GM12875 (cell line): Measurements from ENCODE around the gene SH3GLB2.

Experiments used
- H3K4me3 ChIP-seq: one replicate; pipeline ENCODE4 v1.5.1; 2011; ENCODE audit warnings: low read depth, low read length, control low read depth
- TF ChIP-seq, protein P1 (sequence below): IDR thresholded peaks from 2 replicates; pipeline ENCODE4 v1.5.1; 2011; ENCODE audit warnings: low read depth, mild to moderate bottlenecking, control low read depth, inconsistent platforms, low read length, moderate library complexity, borderline replicate concordance; ENCODE audit not compliant: insufficient read depth

The SH3GLB2 gene

GRCh38 chr9:129071526-129072126 lies 43.5 kb upstream of the SH3GLB2 start:
- H3K4me3 ChIP-seq = no peak overlapping the region
- TF ChIP-seq, protein P1, sequence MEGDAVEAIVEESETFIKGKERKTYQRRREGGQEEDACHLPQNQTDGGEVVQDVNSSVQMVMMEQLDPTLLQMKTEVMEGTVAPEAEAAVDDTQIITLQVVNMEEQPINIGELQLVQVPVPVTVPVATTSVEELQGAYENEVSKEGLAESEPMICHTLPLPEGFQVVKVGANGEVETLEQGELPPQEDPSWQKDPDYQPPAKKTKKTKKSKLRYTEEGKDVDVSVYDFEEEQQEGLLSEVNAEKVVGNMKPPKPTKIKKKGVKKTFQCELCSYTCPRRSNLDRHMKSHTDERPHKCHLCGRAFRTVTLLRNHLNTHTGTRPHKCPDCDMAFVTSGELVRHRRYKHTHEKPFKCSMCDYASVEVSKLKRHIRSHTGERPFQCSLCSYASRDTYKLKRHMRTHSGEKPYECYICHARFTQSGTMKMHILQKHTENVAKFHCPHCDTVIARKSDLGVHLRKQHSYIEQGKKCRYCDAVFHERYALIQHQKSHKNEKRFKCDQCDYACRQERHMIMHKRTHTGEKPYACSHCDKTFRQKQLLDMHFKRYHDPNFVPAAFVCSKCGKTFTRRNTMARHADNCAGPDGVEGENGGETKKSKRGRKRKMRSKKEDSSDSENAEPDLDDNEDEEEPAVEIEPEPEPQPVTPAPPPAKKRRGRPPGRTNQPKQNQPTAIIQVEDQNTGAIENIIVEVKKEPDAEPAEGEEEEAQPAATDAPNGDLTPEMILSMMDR = no peak

GRCh38 chr9:129070696-129071525 lies 42.8 kb upstream of the SH3GLB2 start:
- TF ChIP-seq, protein P1 = no peak
- no peak overlapping the region for H3K4me3 ChIP-seq

DNA sequence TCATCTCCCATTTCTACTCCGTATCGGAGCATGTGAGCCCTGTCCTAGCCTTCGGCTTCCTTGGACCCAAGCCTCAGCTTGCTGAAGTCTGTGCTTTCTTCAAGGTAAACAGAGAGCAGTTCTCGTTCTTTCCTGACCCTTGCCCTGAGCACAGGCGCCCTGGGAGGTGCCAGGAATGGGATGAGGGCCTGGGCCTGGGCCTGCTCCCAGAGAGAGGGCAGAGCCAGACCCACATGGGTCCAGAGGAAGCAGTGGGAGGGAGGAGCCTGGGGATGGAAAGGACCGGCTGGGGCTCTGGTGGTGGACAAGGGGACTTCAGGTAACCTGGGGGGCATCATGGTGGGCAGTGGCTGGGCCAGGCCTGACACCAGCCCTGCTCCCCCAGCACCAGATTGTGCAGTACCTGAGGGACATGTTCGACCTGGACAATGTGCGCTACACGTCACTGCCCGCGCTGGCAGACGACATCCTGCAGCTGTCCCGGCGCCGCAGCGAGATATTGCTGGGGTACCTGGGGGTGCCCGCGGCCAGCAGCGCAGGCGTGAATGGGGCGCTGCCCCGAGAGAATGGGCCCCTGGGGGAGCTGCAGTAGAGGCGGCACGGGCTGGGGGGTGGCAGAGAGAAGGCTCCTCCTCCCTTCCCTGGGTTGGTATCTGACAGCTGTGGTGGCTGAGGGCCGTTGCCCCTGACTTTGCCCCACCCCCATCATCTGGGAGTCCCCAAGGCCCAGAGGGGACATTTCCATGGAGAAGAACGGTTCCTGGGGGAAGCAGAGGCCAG lies 41.9 kb upstream of the SH3GLB2 start:
- no peak overlapping the region for H3K4me3 ChIP-seq
- TF ChIP-seq, protein P1 = no peak

GRCh38 chr9:129068990-129069861 lies 41.1 kb upstream of the SH3GLB2 start:
- H3K4me3 ChIP-seq = no peak overlapping the region
- TF ChIP-seq, protein P1 = no peak

DNA sequence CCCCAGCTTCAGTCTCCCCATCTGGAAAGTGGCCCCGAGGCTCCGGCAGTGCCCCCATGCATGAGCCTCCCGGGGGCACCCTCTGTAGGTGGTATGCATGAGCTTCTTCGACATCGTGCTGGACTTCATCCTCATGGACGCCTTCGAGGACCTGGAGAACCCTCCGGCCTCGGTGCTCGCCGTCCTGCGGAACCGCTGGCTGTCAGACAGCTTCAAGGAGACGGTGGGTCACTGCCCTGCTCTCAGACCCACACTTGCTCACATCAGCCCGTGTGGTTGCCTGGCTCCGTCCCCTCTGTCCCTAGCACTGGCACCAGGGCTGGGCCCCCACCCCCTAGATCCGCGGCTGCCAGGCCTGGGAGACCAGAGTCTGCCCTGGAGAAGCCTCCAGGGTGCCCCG lies 40.0 kb upstream of the SH3GLB2 start:
- TF ChIP-seq, protein P1 = no peak
- no peak overlapping the region for H3K4me3 ChIP-seq

DNA sequence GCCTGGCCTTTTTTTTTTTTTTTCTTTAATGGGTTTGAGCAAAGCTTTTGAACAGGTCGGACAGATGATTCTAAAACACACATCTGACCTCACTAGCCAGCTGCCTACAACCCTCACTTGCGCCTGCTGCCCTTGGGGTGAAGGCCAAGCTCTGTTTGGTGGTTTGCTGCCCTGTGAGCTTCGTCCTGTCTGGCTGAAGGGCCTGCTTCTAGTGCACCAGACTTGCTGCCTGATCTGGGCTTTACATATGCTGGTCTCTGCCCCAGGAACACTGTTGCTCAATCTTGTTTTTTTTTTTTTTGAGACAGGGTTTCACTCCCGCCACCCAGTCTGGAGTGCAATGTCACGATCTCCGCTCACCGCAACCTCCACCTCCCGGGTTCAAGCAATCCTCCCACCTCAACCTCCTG lies 36.4 kb upstream of the SH3GLB2 start:
- no peak overlapping the region for H3K4me3 ChIP-seq
- TF ChIP-seq, protein P1 = no peak
